ENCODE data around the gene KCTD5. TPM values are rescaled to one million over a fixed set of nuclear protein-coding genes. Genes with fewer than 3 reads are reported as not detected.

KCTD5 gene
- total and polyA plus RNA-seq, 2 experiments from 2014 or later: 31.5 to 32.2 TPM

- Histone ChIP-seq H3K4me3 (no peak overlapping the region), H3K27ac (no peak overlapping the region), H3K9me2 (replicated peaks; ENCODE audit: insufficient read depth) (no peaks in the 10 kb centered on the region), H3K9me3 (ENCODE audit: low read depth) (no peaks in the 10 kb centered on the region), H3K4me1 (ENCODE audit: insufficient read depth) (peaks cover 4% of the 10 kb centered on the region), H3K27me3 (no peaks in the 10 kb centered on the region), H2AFZ (no peak overlapping the region), H3K4me2 (no peak overlapping the region), H3K79me2 (no peaks in the 10 kb centered on the region), H4K20me1 (ENCODE audit: insufficient read depth, poor library complexity, severe bottlenecking) (no peaks in the 10 kb centered on the region), H3K36me3 (replicated peaks; ENCODE audit: insufficient read depth, low read depth) (no peaks in the 10 kb centered on the region)
- TF ChIP-seq, protein P1, sequence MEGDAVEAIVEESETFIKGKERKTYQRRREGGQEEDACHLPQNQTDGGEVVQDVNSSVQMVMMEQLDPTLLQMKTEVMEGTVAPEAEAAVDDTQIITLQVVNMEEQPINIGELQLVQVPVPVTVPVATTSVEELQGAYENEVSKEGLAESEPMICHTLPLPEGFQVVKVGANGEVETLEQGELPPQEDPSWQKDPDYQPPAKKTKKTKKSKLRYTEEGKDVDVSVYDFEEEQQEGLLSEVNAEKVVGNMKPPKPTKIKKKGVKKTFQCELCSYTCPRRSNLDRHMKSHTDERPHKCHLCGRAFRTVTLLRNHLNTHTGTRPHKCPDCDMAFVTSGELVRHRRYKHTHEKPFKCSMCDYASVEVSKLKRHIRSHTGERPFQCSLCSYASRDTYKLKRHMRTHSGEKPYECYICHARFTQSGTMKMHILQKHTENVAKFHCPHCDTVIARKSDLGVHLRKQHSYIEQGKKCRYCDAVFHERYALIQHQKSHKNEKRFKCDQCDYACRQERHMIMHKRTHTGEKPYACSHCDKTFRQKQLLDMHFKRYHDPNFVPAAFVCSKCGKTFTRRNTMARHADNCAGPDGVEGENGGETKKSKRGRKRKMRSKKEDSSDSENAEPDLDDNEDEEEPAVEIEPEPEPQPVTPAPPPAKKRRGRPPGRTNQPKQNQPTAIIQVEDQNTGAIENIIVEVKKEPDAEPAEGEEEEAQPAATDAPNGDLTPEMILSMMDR (IDR thresholded peaks at IDR 0.05; ENCODE audit: poor library complexity): no peak
- TF ChIP-seq EZH2 (IDR thresholded peaks at IDR 0.05; ENCODE audit: borderline replicate concordance): no peak
- no peak for TF ChIP-seq EZH2phosphoT487 (IDR thresholded peaks at IDR 0.05; ENCODE audit: low read depth, severe bottlenecking, unreplicated experiment)
- DNase-seq (ENCODE audit: low spot score): no peak
- 88% methylated on average over 28 of the region's 28 CpGs for WGBS (ENCODE audit: low lambda C conversion rate, missing lambda C conversion rate)
These were observed 31.9 kb downstream of the KCTD5 start for GRCh38 chr16:2713985-2714774.

- Histone ChIP-seq H4K20me1 (ENCODE audit: insufficient read depth, poor library complexity, severe bottlenecking) (no peaks in the 10 kb centered on the region), H3K4me2 (peak overlapping the region; percentile 70), H3K79me2 (no peaks in the 10 kb centered on the region), H3K4me1 (ENCODE audit: insufficient read depth) (peaks cover 4% of the 10 kb centered on the region), H3K9me2 (replicated peaks; ENCODE audit: insufficient read depth) (no peaks in the 10 kb centered on the region), H2AFZ (no peak overlapping the region), H3K36me3 (replicated peaks; ENCODE audit: insufficient read depth, low read depth) (no peaks in the 10 kb centered on the region), H3K27me3 (no peaks in the 10 kb centered on the region), H3K27ac (no peak overlapping the region), H3K4me3 (no peak overlapping the region), H3K9me3 (ENCODE audit: low read depth) (no peaks in the 10 kb centered on the region)
- no peak for DNase-seq (ENCODE audit: low spot score)
- 43% methylated on average over 9 of the region's 9 CpGs for WGBS (ENCODE audit: low lambda C conversion rate, missing lambda C conversion rate)
- TF ChIP-seq, protein P1 (IDR thresholded peaks at IDR 0.05; ENCODE audit: poor library complexity): no peak
- TF ChIP-seq EZH2 (IDR thresholded peaks at IDR 0.05; ENCODE audit: borderline replicate concordance) (no peak), EZH2phosphoT487 (IDR thresholded peaks at IDR 0.05; ENCODE audit: low read depth, severe bottlenecking, unreplicated experiment) (no peak)
These were observed 32.7 kb downstream of the KCTD5 start for GRCh38 chr16:2715064-2715463.

- Histone ChIP-seq H3K27me3 (no peaks in the 10 kb centered on the region), H2AFZ (no peak overlapping the region), H3K4me2 (peak overlapping the region; percentile 70), H3K9me3 (ENCODE audit: low read depth) (no peaks in the 10 kb centered on the region), H3K4me1 (ENCODE audit: insufficient read depth) (peaks cover 4% of the 10 kb centered on the region), H3K9me2 (replicated peaks; ENCODE audit: insufficient read depth) (no peaks in the 10 kb centered on the region), H3K36me3 (replicated peaks; ENCODE audit: insufficient read depth, low read depth) (no peaks in the 10 kb centered on the region), H4K20me1 (ENCODE audit: insufficient read depth, poor library complexity, severe bottlenecking) (no peaks in the 10 kb centered on the region), H3K27ac (no peak overlapping the region), H3K79me2 (no peaks in the 10 kb centered on the region), H3K4me3 (no peak overlapping the region)
- TF ChIP-seq EZH2 (IDR thresholded peaks at IDR 0.05; ENCODE audit: borderline replicate concordance): no peak
- TF ChIP-seq, protein P1 (IDR thresholded peaks at IDR 0.05; ENCODE audit: poor library complexity): no peak
- no peak for TF ChIP-seq EZH2phosphoT487 (IDR thresholded peaks at IDR 0.05; ENCODE audit: low read depth, severe bottlenecking, unreplicated experiment)
- 4% methylated on average over 11 of the region's 33 CpGs for WGBS (ENCODE audit: low lambda C conversion rate, missing lambda C conversion rate)
- DNase-seq (ENCODE audit: low spot score): peak; percentile 80
These were observed 33.2 kb downstream of the KCTD5 start for GRCh38 chr16:2715519-2715918.

Data from hepatocyte (in vitro differentiated cells).